HG02623 (cell line): ENCODE results near the gene PTPRJ.
"Not testable (repeated sequence)": the region's sequence is repeated elsewhere in the genome, so short reads cannot be mapped to it uniquely, and the experiment has no call there.

Experiments
- ATAC-seq: cut with Tn5 transposase; IDR thresholded peaks from one replicate; pipeline ENCODE4 v1.9.1; 2021; ENCODE audit warnings: moderate library complexity; ENCODE audit not compliant: unreplicated experiment

Gene PTPRJ

GRCh38 chr11:47980088-47980906 is at the start of gene PTPRJ:
TSS of gene PTPRJ (plus strand) at chr11:47980559. CDS start at chr11:47980913, 354 bp downstream.
- ATAC-seq = peak; percentile 47

- no peak for ATAC-seq
Observed at GRCh38 chr11:47932544-47932943, 47.8 kb upstream of the PTPRJ start.

- ATAC-seq = not testable (repeated sequence)
Observed at GRCh38 chr11:47933797-47934196, 46.6 kb upstream of the PTPRJ start.

- ATAC-seq = no peak
Observed at GRCh38 chr11:47938791-47939560, 41.4 kb upstream of the PTPRJ start.

- ATAC-seq = no peak
Observed at GRCh38 chr11:47940904-47941649, 39.3 kb upstream of the PTPRJ start.

GRCh38 chr11:47941907-47942558 is 38.3 kb upstream of the PTPRJ start:
- ATAC-seq = no peak

GRCh38 chr11:47943721-47944586 is 36.4 kb upstream of the PTPRJ start:
- no peak for ATAC-seq

GRCh38 chr11:47944632-47945031 is 35.7 kb upstream of the PTPRJ start:
- ATAC-seq = no peak

- ATAC-seq = no peak
Observed at GRCh38 chr11:47946682-47947559, 33.4 kb upstream of the PTPRJ start.

GRCh38 chr11:47948137-47948536 is 32.2 kb upstream of the PTPRJ start:
- no peak for ATAC-seq

- not testable (repeated sequence) for ATAC-seq
Observed at GRCh38 chr11:47949001-47949675, 31.2 kb upstream of the PTPRJ start.

- peak; percentile 47 for ATAC-seq
Observed at GRCh38 chr11:47950396-47950795, 30.0 kb upstream of the PTPRJ start.

- not testable (repeated sequence) for ATAC-seq
Observed at GRCh38 chr11:47951504-47951903, 28.9 kb upstream of the PTPRJ start.

- ATAC-seq = no peak
Observed at GRCh38 chr11:47955061-47955755, 25.2 kb upstream of the PTPRJ start.

- ATAC-seq = no peak
Observed at GRCh38 chr11:47960015-47960414, 20.3 kb upstream of the PTPRJ start.

GRCh38 chr11:47961383-47961782 is 19.0 kb upstream of the PTPRJ start:
- no peak for ATAC-seq

GRCh38 chr11:47964546-47964945 is 15.8 kb upstream of the PTPRJ start:
- ATAC-seq = no peak
